ENCODE measurements around the gene RHOT2. TPM values are rescaled to one million over a fixed set of nuclear protein-coding genes. Genes with fewer than 3 reads are reported as not detected.

Gene RHOT2
- total and polyA plus RNA-seq, 10 of the 15 experiments (the other 5 are each of a cell fraction or from before 2014, with no cell fraction given): 3.7 to 174 (median 69.8) TPM

GRCh38 chr16:719815-720446, 52.0 kb downstream of the RHOT2 start:
- Histone ChIP-seq H3K9ac (ENCODE audit: control insufficient read depth, insufficient read depth, low read length) (peak overlapping the region; percentile 91), H3K79me2 (ENCODE audit: control insufficient read depth, insufficient read depth, low read length) (no peaks in the 10 kb centered on the region; the same call in 1 of the 2 replicates), H2AFZ (ENCODE audit: control insufficient read depth, low read depth, low read length) (peak overlapping the region; percentile 6), H3K9me3 (replicated peaks; ENCODE audit: control insufficient read depth, insufficient read depth, low read length) (no peaks in the 10 kb centered on the region), H4K20me1 (ENCODE audit: control insufficient read depth, insufficient read depth) (0 out of 2 replicates have a peak, but pooled peaks cover 2% of the 10 kb centered on the region), H3K36me3 (ENCODE audit: control insufficient read depth in 2 of 2, insufficient read depth in 2 of 2, low read length in 1 of 2) (no peaks in the 10 kb centered on the region), H3K27ac (ENCODE audit: control insufficient read depth, insufficient read depth) (peak overlapping the region; percentile 87), H3K27me3 (replicated peaks in 1 of 2; ENCODE audit: control insufficient read depth in 2 of 2, insufficient read depth in 2 of 2, low read length in 1 of 2) (no peaks in the 10 kb centered on the region), H3K4me2 (ENCODE audit: control insufficient read depth, insufficient read depth) (peak overlapping the region; percentile 69), H3K4me1 (ENCODE audit: control insufficient read depth, insufficient read depth, low read length) (peaks cover 13% of the 10 kb centered on the region), H3K4me3 (peak overlapping the region; percentile 86)
- POLR2A ChIA-PET: interaction anchor here (0.5 to 2.5 kb wide), 7 partner anchors 8 to 372 kb away, joined by 3 to 29 read pairs (median 10); partner anchors contain the start of genes CHTF18, CIAO3 and RPUSD1
- RAD21 ChIA-PET (ENCODE audit: unreplicated experiment): interaction anchor here (0.8 to 2.4 kb wide), 5 partner anchors 8 to 68 kb away, joined by 3 to 10 read pairs (median 3); partner anchors contain the start of genes CHTF18 and RPUSD1
- 14% methylated on average over 16 of the region's 16 CpGs for WGBS (ENCODE audit: insufficient coverage, insufficient replicate concordance, low lambda C conversion rate, missing lambda C conversion rate)
- CTCF ChIA-PET: interaction anchor here (0.7 to 2.5 kb wide), 11 partner anchors 8 to 69 kb away, joined by 3 to 16 read pairs (median 5); partner anchors contain the start of genes CHTF18, CIAO3, RPUSD1 and WDR24
- DNase-seq (ENCODE audit: low read depth, low spot score): no peak
- peak; percentile 66 for FAIRE-seq
- SMC1A ChIA-PET (ENCODE audit: uncharacterized antibody, unreplicated experiment): interaction anchor here (0.8 to 1.3 kb wide), 3 partner anchors 8 to 68 kb away, joined by 3 to 4 read pairs (median 3); partner anchors contain the start of genes CHTF18 and RPUSD1
- peak; percentile 4 for ATAC-seq
- in situ Hi-C loops (cut with MboI) (no loop called here), intact Hi-C loops (cut with micrococcal nuclease; ENCODE audit: unreplicated experiment) (loop anchor here (2.0 kb wide), 2 partner anchors 21 to 35 kb away; partner anchors contain the start of genes CIAO3 and JMJD8)
- TSS peak; percentile 79 for BruUV-seq (replicated peaks)
- TF ChIP-seq ZBED1 (IDR thresholded peaks at IDR 0.05; ENCODE audit: borderline replicate concordance): no peak
- peak in 1 of 2 experiments; percentile 30; a peak in 1 of 3 replicates for TF ChIP-seq EGR1 (IDR thresholded peaks at IDR 0.05; ENCODE audit: borderline replicate concordance in 1 of 2, low read depth in 2 of 2, low read length in 2 of 2)
- TF ChIP-seq CTCF (IDR thresholded peaks at IDR 0.05 in 2 of 3, conservative IDR thresholded peaks at IDR 0.05 in 1 of 3; ENCODE audit: control insufficient read depth in 2 of 3, extremely low read depth in 1 of 3, insufficient read depth in 1 of 3, low read depth in 3 of 3, low read length in 3 of 3): peak in 2 of 3 experiments; percentile 31 to 38; a peak in 3 of 6 replicates
- TF ChIP-seq YY1 (IDR thresholded peaks at IDR 0.05; ENCODE audit: low read depth, low read length): 0 out of 2 replicates have a peak, but pooled peaks have one; percentile 11
- no peak for TF ChIP-seq CHD2 (IDR thresholded peaks at IDR 0.05; ENCODE audit: borderline replicate concordance, low read depth, low read length)
- TF ChIP-seq POLR2AphosphoS2 (IDR thresholded peaks at IDR 0.05; ENCODE audit: low read depth, low read length): 0 out of 2 replicates have a peak, but pooled peaks have one; percentile 29
- no peak for TF ChIP-seq POU2F2 (IDR thresholded peaks at IDR 0.05; ENCODE audit: borderline replicate concordance, low read depth, low read length)
- peak in 1 of 2 experiments; percentile 29; a peak in 1 of 4 replicates for TF ChIP-seq BHLHE40 (IDR thresholded peaks at IDR 0.05; ENCODE audit: borderline replicate concordance in 1 of 2, low read depth in 2 of 2, low read length in 1 of 2)
- 0 out of 2 replicates have a peak, but pooled peaks have one; percentile 52 for TF ChIP-seq GATAD2B (conservative IDR thresholded peaks at IDR 0.05; ENCODE audit: low read depth)
- TF ChIP-seq MYC (IDR thresholded peaks at IDR 0.05; ENCODE audit: insufficient read depth, insufficient read length, insufficient replicate concordance, low read length, severe bottlenecking): no peak
- TF ChIP-seq REST (IDR thresholded peaks at IDR 0.05; ENCODE audit: low read depth, low read length): no peak
- TF ChIP-seq PKNOX1 (IDR thresholded peaks at IDR 0.05): no peak

Measured in GM12878 (cell line).